SK-N-SH (cell line): ENCODE data around the gene CD2. TPM values are rescaled to one million over a fixed set of nuclear protein-coding genes. Genes with fewer than 3 reads are reported as not detected.
A peak's percentile ranks its signal among the peaks of the same experiment; 100 is the strongest.

ENCODE experiments used
- CTCF ChIA-PET: fragments of 300-600, 350-600 bp; formaldehyde crosslinking; extraction: SDS; loops from one replicate; lab custom pipeline; 2021; lab: Yijun Ruan, JAX
- POLR2A ChIA-PET: fragments of 350-600 bp; sonication (Branson Sonifier 250); formaldehyde crosslinking; extraction: SDS; loops from one replicate; lab custom pipeline; 2020; ENCODE audit warnings: antibody characterized with exemption, inconsistent platforms; lab: Yijun Ruan, JAX
- DNase-seq: peaks from one replicate; pipeline ENCODE4 v3.0.0; 2012
- H2AFZ ChIP-seq: fragments of 200-600 bp; sonication (generic); 2 replicates; pipeline ENCODE4 v1.8.1; 2016; ENCODE audit warnings: antibody characterized with exemption, mild to moderate bottlenecking, low read depth
- H3F3A ChIP-seq: fragments of 200-600 bp; sonication (generic); replicated peaks from 2 replicates; pipeline ENCODE3; 2016; ENCODE audit warnings: antibody characterized with exemption, mild to moderate bottlenecking; ENCODE audit not compliant: insufficient read depth
- H3K27ac ChIP-seq, 2 experiments: fragments of 200-500 bp in 1 of 2; fragments of 200-600 bp in 1 of 2; sonication (Bioruptor generic) in 1 of 2; sonication (generic), shearing (Covaris generic) in 1 of 2; 2 replicates each; pipeline versions ENCODE4 v1.5.1 to v1.6.1; 2014 to 2016; ENCODE audit warnings: low read depth in 2 of 2, inconsistent platforms in 1 of 2, low read length in 1 of 2, mild to moderate bottlenecking in 1 of 2, mixed read lengths in 1 of 2
- H3K27me3 ChIP-seq: fragments of 200-600 bp; sonication (generic), shearing (Covaris generic); 2 replicates; pipeline ENCODE4 v1.6.1; 2016; ENCODE audit warnings: mixed run types; ENCODE audit not compliant: insufficient read depth
- H3K36me3 ChIP-seq, 2 experiments: fragments of 200-500 bp in 1 of 2; fragments of 200-600 bp in 1 of 2; sonication (Bioruptor generic) in 1 of 2; sonication (generic) in 1 of 2; replicated peaks in 1 of 2; 2 replicates each; pipeline versions ENCODE3 to v1.5.1; 2014 to 2016; ENCODE audit warnings: low read length in 1 of 2, mild to moderate bottlenecking in 1 of 2; ENCODE audit not compliant: insufficient read depth in 2 of 2, control insufficient read depth in 1 of 2
- H3K4me1 ChIP-seq, 2 experiments: fragments of 200-500 bp in 1 of 2; fragments of 200-600 bp in 1 of 2; sonication (Bioruptor generic) in 1 of 2; sonication (generic), shearing (Covaris generic) in 1 of 2; 2 replicates each; pipeline versions ENCODE4 v1.5.1 to v1.6.1; 2014 to 2016; ENCODE audit warnings: low read depth in 1 of 2, low read length in 1 of 2, mixed run types in 1 of 2; ENCODE audit not compliant: insufficient read depth in 2 of 2, control insufficient read depth in 1 of 2
- H3K4me2 ChIP-seq: fragments of 200-600 bp; sonication (generic), shearing (Covaris generic); 2 replicates; pipeline ENCODE4 v1.6.1; 2017; ENCODE audit warnings: mixed run types
- H3K4me3 ChIP-seq, 2 experiments: fragments of 200-500 bp in 1 of 2; fragments of 200-600 bp in 1 of 2; sonication (Bioruptor generic) in 1 of 2; sonication (generic), shearing (Covaris generic) in 1 of 2; 2 replicates each; pipeline versions ENCODE4 v1.5.1 to v1.8.1; 2014 to 2016; ENCODE audit warnings: low read depth in 2 of 2, inconsistent platforms in 1 of 2, low read length in 1 of 2, mild to moderate bottlenecking in 1 of 2, mixed read lengths in 1 of 2, moderate library complexity in 1 of 2
- H3K79me2 ChIP-seq: fragments of 200-600 bp; sonication (generic); 2 replicates; pipeline ENCODE4 v1.8.1; 2017; ENCODE audit warnings: mild to moderate bottlenecking; ENCODE audit not compliant: insufficient read depth
- H3K9ac ChIP-seq: fragments of 200-600 bp; sonication (generic); 2 replicates; pipeline ENCODE4 v1.6.1; 2017; ENCODE audit warnings: mixed run types
- H3K9me2 ChIP-seq: fragments of 200-600 bp; sonication (generic); 2 replicates; pipeline ENCODE4 v1.6.1; 2017; ENCODE audit warnings: mixed run types
- H3K9me3 ChIP-seq: fragments of 200-600 bp; sonication (generic); 2 replicates; pipeline ENCODE4 v1.6.1; 2017; ENCODE audit warnings: mixed run types, mild to moderate bottlenecking, moderate library complexity
- H4K20me1 ChIP-seq: fragments of 200-600 bp; sonication (generic); 2 replicates; pipeline ENCODE4 v1.6.1; 2017; ENCODE audit warnings: mild to moderate bottlenecking, mixed run types; ENCODE audit not compliant: insufficient read depth
- CHD2 ChIP-seq: fragments of 150-350 bp; IDR thresholded peaks from 2 replicates; pipeline ENCODE4 v1.6.1; 2018; ENCODE audit warnings: low read length; ENCODE audit not compliant: partially characterized antibody
- GABPA ChIP-seq: IDR thresholded peaks from 2 replicates; pipeline ENCODE4 v1.4.0; 2012; ENCODE audit warnings: low read depth, mild to moderate bottlenecking
- GATA2 ChIP-seq: sonication (generic); formaldehyde crosslinking; IDR thresholded peaks from 2 replicates; pipeline ENCODE4 v1.5.0; 2020; ENCODE audit warnings: mild to moderate bottlenecking, missing genetic modification reagents
- MXI1 ChIP-seq: IDR thresholded peaks from 2 replicates; pipeline ENCODE4 v1.6.1; 2012; ENCODE audit warnings: mild to moderate bottlenecking, low read depth, low read length, improper control_type of control experiment
- NRF1 ChIP-seq: IDR thresholded peaks from 2 replicates; pipeline ENCODE4 v1.6.1; 2012; ENCODE audit warnings: low read depth, mild to moderate bottlenecking, low read length
- RAD21 ChIP-seq: IDR thresholded peaks from 2 replicates; pipeline ENCODE4 v1.6.1; 2012; ENCODE audit warnings: mild to moderate bottlenecking, low read length
- RXRA ChIP-seq: IDR thresholded peaks from 2 replicates; pipeline ENCODE4 v1.4.0; 2012; ENCODE audit warnings: low read depth, mild to moderate bottlenecking, borderline replicate concordance
- SIN3A ChIP-seq: IDR thresholded peaks from 2 replicates; pipeline ENCODE4 v1.6.1; 2012; ENCODE audit warnings: low read depth, mild to moderate bottlenecking, low read length, moderate library complexity, borderline replicate concordance
- SMC3 ChIP-seq: IDR thresholded peaks from 2 replicates; pipeline ENCODE4 v1.6.1; 2012; ENCODE audit warnings: low read depth, low read length, improper control_type of control experiment
- TAF1 ChIP-seq: IDR thresholded peaks from 2 replicates; pipeline ENCODE4 v1.6.1; 2012; ENCODE audit warnings: low read depth, mild to moderate bottlenecking, low read length, moderate library complexity, borderline replicate concordance
- WGBS: methylation state at CpG from one replicate; pipeline ENCODE4 v1.1.6; 2017; ENCODE audit warnings: low lambda C conversion rate; 5-methylcytosine and 5-hydroxymethylcytosine counted together
- polyA plus RNA-seq, 3 experiments: library from polyadenylated mRNA; depleted of rRNA; stranded (reverse); fragments of >200 nt; gene quantifications; 2 replicates each; pipeline ENCODE4 v1.2.3, GENCODE V29; 2012
- TF ChIP-seq, protein P1 (sequence below): IDR thresholded peaks from 2 replicates; pipeline ENCODE4 v1.4.0; 2012; ENCODE audit warnings: low read depth, borderline replicate concordance
- TF ChIP-seq, protein P2 (sequence below): fragments of 200-600 bp; sonication (generic); IDR thresholded peaks from 2 replicates; pipeline ENCODE4 v1.6.1; 2017; ENCODE audit warnings: antibody characterized with exemption, mild to moderate bottlenecking, moderate library complexity
- TF ChIP-seq, protein P3 (sequence below): IDR thresholded peaks from 2 replicates; pipeline ENCODE4 v1.4.0; 2012; ENCODE audit warnings: low read depth
- TF ChIP-seq, protein P4 (sequence below): IDR thresholded peaks from 2 replicates; pipeline ENCODE4 v1.6.1; 2012; ENCODE audit warnings: mild to moderate bottlenecking, low read depth, low read length, moderate library complexity
- TF ChIP-seq, protein P5 (sequence below): IDR thresholded peaks from 2 replicates; pipeline ENCODE4 v1.4.0; 2012; ENCODE audit warnings: low read depth, borderline replicate concordance

The CD2 gene
- polyA plus RNA-seq, 1 of the 3 experiments (the other 2 are of a cell fraction) = not detected

GRCh38 chr1:116737020-116737854, 17.0 kb upstream of the CD2 start:
- ChIA-PET CTCF (interaction anchor here (0.6 to 4.3 kb wide), 71 partner anchors 9 to 631 kb away, joined by 3 to 42 read pairs (median 4); partner anchors contain the start of genes CD2, IGSF3, PTGFRN and TTF2), POLR2A (interaction anchor here (1.0 kb wide), 1 partner anchor 323 kb away, joined by 3 read pairs; the partner anchor contains the start of gene TTF2)
- Histone ChIP-seq H3K4me3 (no peak overlapping the region), H3K79me2 (no peaks in the 10 kb centered on the region), H2AFZ (no peak overlapping the region), H3K4me2 (no peak overlapping the region), H3K27me3 (no peaks in the 10 kb centered on the region), H3K9ac (no peak overlapping the region), H3K36me3 (no peaks in the 10 kb centered on the region), H3K9me3 (no peaks in the 10 kb centered on the region), H3K4me1 (peaks cover 0 to 10% of the 10 kb centered on the region in 2 experiments; a peak in 2 of 4 replicates), H3K27ac (no peak overlapping the region), H3K9me2 (no peaks in the 10 kb centered on the region), H3F3A (no peaks in the 10 kb centered on the region), H4K20me1 (no peaks in the 10 kb centered on the region)
- no peak for TF ChIP-seq SIN3A
- no peak for TF ChIP-seq GATA2 (CRISPR knock-in tag)
- TF ChIP-seq SMC3 = peak; percentile 91
- peak; percentile 55 for TF ChIP-seq CHD2
- TF ChIP-seq, protein P1, sequence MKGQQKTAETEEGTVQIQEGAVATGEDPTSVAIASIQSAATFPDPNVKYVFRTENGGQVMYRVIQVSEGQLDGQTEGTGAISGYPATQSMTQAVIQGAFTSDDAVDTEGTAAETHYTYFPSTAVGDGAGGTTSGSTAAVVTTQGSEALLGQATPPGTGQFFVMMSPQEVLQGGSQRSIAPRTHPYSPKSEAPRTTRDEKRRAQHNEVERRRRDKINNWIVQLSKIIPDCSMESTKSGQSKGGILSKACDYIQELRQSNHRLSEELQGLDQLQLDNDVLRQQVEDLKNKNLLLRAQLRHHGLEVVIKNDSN = no peak
- TF ChIP-seq, protein P2, sequence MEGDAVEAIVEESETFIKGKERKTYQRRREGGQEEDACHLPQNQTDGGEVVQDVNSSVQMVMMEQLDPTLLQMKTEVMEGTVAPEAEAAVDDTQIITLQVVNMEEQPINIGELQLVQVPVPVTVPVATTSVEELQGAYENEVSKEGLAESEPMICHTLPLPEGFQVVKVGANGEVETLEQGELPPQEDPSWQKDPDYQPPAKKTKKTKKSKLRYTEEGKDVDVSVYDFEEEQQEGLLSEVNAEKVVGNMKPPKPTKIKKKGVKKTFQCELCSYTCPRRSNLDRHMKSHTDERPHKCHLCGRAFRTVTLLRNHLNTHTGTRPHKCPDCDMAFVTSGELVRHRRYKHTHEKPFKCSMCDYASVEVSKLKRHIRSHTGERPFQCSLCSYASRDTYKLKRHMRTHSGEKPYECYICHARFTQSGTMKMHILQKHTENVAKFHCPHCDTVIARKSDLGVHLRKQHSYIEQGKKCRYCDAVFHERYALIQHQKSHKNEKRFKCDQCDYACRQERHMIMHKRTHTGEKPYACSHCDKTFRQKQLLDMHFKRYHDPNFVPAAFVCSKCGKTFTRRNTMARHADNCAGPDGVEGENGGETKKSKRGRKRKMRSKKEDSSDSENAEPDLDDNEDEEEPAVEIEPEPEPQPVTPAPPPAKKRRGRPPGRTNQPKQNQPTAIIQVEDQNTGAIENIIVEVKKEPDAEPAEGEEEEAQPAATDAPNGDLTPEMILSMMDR = peak; percentile 78
- TF ChIP-seq, protein P3, sequence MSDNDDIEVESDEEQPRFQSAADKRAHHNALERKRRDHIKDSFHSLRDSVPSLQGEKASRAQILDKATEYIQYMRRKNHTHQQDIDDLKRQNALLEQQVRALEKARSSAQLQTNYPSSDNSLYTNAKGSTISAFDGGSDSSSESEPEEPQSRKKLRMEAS = no peak
- peak; percentile 94 for TF ChIP-seq RAD21
- WGBS = 51% methylated on average over 8 of the region's 8 CpGs
- peak; percentile 83 for DNase-seq

DNA sequence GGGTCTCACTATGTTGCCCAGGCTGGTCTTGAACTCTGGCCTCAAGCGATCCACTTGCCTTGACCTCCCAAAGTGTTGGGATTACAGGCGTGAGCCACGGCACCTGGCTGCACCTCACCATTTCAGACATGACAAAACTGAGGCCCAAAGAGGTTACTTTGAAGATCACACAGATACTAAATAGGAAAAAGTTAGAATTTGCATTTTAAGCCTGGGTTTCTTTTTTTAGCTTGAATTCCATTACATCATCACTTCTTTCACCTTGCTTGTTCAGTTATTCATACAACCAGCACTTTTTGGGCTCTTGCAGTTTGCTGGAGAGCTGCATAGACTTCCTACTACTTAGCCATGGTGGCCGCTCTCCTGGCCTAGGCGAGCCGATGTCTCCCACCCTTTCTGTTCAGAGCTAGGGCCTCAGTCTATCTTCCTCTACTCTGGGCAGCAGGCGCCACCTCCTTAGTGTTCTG, 16.3 kb upstream of the CD2 start:
- CTCF ChIA-PET = interaction anchor here (0.6 to 4.3 kb wide), 72 partner anchors 8 to 631 kb away, joined by 3 to 42 read pairs (median 4); partner anchors contain the start of genes CD2, IGSF3, PTGFRN and TTF2
- POLR2A ChIA-PET = interaction anchor here (1.0 kb wide), 1 partner anchor 322 kb away, joined by 3 read pairs; the partner anchor contains the start of gene TTF2

More for the DNA sequence above, 16.3 kb upstream of the CD2 start:
- WGBS = 75% methylated on average over 7 of the region's 7 CpGs
- no peak overlapping the region for H2AFZ ChIP-seq
- no peaks in the 10 kb centered on the region for H3K79me2 ChIP-seq
- no peaks in the 10 kb centered on the region for H3K9me2 ChIP-seq
- no peak overlapping the region for H3K27ac ChIP-seq
- peaks cover 0 to 10% of the 10 kb centered on the region in 2 experiments; a peak in 2 of 4 replicates for H3K4me1 ChIP-seq
- H3K36me3 ChIP-seq = no peaks in the 10 kb centered on the region
- H3K9me3 ChIP-seq = no peaks in the 10 kb centered on the region
- no peak for DNase-seq
- TF ChIP-seq NRF1 (no peak), SMC3 (no peak), RAD21 (no peak), TAF1 (no peak), GABPA (no peak), MXI1 (no peak), RXRA (no peak)
- TF ChIP-seq, protein P4, sequence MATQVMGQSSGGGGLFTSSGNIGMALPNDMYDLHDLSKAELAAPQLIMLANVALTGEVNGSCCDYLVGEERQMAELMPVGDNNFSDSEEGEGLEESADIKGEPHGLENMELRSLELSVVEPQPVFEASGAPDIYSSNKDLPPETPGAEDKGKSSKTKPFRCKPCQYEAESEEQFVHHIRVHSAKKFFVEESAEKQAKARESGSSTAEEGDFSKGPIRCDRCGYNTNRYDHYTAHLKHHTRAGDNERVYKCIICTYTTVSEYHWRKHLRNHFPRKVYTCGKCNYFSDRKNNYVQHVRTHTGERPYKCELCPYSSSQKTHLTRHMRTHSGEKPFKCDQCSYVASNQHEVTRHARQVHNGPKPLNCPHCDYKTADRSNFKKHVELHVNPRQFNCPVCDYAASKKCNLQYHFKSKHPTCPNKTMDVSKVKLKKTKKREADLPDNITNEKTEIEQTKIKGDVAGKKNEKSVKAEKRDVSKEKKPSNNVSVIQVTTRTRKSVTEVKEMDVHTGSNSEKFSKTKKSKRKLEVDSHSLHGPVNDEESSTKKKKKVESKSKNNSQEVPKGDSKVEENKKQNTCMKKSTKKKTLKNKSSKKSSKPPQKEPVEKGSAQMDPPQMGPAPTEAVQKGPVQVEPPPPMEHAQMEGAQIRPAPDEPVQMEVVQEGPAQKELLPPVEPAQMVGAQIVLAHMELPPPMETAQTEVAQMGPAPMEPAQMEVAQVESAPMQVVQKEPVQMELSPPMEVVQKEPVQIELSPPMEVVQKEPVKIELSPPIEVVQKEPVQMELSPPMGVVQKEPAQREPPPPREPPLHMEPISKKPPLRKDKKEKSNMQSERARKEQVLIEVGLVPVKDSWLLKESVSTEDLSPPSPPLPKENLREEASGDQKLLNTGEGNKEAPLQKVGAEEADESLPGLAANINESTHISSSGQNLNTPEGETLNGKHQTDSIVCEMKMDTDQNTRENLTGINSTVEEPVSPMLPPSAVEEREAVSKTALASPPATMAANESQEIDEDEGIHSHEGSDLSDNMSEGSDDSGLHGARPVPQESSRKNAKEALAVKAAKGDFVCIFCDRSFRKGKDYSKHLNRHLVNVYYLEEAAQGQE = no peak
- TF ChIP-seq, protein P5, sequence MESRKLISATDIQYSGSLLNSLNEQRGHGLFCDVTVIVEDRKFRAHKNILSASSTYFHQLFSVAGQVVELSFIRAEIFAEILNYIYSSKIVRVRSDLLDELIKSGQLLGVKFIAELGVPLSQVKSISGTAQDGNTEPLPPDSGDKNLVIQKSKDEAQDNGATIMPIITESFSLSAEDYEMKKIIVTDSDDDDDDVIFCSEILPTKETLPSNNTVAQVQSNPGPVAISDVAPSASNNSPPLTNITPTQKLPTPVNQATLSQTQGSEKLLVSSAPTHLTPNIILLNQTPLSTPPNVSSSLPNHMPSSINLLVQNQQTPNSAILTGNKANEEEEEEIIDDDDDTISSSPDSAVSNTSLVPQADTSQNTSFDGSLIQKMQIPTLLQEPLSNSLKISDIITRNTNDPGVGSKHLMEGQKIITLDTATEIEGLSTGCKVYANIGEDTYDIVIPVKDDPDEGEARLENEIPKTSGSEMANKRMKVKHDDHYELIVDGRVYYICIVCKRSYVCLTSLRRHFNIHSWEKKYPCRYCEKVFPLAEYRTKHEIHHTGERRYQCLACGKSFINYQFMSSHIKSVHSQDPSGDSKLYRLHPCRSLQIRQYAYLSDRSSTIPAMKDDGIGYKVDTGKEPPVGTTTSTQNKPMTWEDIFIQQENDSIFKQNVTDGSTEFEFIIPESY = no peak
- no peak overlapping the region for H3K4me2 ChIP-seq
- no peak overlapping the region for H3K9ac ChIP-seq
- no peaks in the 10 kb centered on the region for H3K27me3 ChIP-seq
- no peaks in the 10 kb centered on the region for H3F3A ChIP-seq
- no peak overlapping the region for H3K4me3 ChIP-seq
- no peaks in the 10 kb centered on the region for H4K20me1 ChIP-seq
